LHCN-M2 (cell line): ENCODE results near the gene RRP8. TPM values are rescaled to one million over a fixed set of nuclear protein-coding genes. Genes with fewer than 3 reads are reported as not detected.
A peak's percentile ranks its signal among the peaks of the same experiment; 100 is the strongest.

Experiments
- DNase-seq: peaks from one replicate; pipeline ENCODE4 v3.0.0-alpha.2; 2012; ENCODE audit warnings: low read depth
- total RNA-seq: library from RNA; depleted of rRNA; stranded (reverse); fragments of >200 nt; gene quantifications from 2 replicates; pipeline ENCODE4 v1.2.3, GENCODE V29; 2014

The RRP8 gene
- total RNA-seq, 1 experiment from 2014 or later: 19.5 TPM

GRCh38 chr11:6601041-6601461, 2.4 kb downstream of the RRP8 start:
- no peak for DNase-seq

GRCh38 chr11:6599881-6600390, 3.5 kb downstream of the RRP8 start:
- no peak for DNase-seq

GRCh38 chr11:6599449-6599848, 4.0 kb downstream of the RRP8 start:
- DNase-seq: no peak

- DNase-seq: no peak
These were observed 4.9 kb downstream of the RRP8 start for GRCh38 chr11:6598555-6598954.

GRCh38 chr11:6596239-6596877, 7.1 kb downstream of the RRP8 start:
- no peak for DNase-seq

- no peak for DNase-seq
These were observed 9.2 kb downstream of the RRP8 start for GRCh38 chr11:6594142-6594768.

- DNase-seq: no peak
These were observed 15.4 kb downstream of the RRP8 start for GRCh38 chr11:6588018-6588417.

GRCh38 chr11:6587360-6587953, 16.0 kb downstream of the RRP8 start:
- DNase-seq: no peak

GRCh38 chr11:6586434-6587359, 16.7 kb downstream of the RRP8 start:
- DNase-seq: no peak

- DNase-seq: no peak
These were observed 18.9 kb downstream of the RRP8 start for GRCh38 chr11:6584528-6584927.

GRCh38 chr11:6583584-6583983, 19.8 kb downstream of the RRP8 start:
- DNase-seq: no peak

GRCh38 chr11:6579681-6580080, 23.7 kb downstream of the RRP8 start:
- no peak for DNase-seq

GRCh38 chr11:6578134-6578533, 25.3 kb downstream of the RRP8 start:
- DNase-seq: no peak

GRCh38 chr11:6576471-6577373, 26.7 kb downstream of the RRP8 start:
- peak; percentile 28 for DNase-seq

- no peak for DNase-seq
These were observed 28.4 kb downstream of the RRP8 start for GRCh38 chr11:6574816-6575715.

GRCh38 chr11:6572215-6572614, 31.2 kb downstream of the RRP8 start:
- DNase-seq: peak; percentile 75

GRCh38 chr11:6571434-6572008, 31.9 kb downstream of the RRP8 start:
- no peak for DNase-seq

- DNase-seq: no peak
These were observed 32.6 kb downstream of the RRP8 start for GRCh38 chr11:6570691-6571427.

- DNase-seq: no peak
These were observed 33.7 kb downstream of the RRP8 start for GRCh38 chr11:6569706-6570105.
